ENCODE measurements around the gene TNIP1.

The TNIP1 gene, protein sequence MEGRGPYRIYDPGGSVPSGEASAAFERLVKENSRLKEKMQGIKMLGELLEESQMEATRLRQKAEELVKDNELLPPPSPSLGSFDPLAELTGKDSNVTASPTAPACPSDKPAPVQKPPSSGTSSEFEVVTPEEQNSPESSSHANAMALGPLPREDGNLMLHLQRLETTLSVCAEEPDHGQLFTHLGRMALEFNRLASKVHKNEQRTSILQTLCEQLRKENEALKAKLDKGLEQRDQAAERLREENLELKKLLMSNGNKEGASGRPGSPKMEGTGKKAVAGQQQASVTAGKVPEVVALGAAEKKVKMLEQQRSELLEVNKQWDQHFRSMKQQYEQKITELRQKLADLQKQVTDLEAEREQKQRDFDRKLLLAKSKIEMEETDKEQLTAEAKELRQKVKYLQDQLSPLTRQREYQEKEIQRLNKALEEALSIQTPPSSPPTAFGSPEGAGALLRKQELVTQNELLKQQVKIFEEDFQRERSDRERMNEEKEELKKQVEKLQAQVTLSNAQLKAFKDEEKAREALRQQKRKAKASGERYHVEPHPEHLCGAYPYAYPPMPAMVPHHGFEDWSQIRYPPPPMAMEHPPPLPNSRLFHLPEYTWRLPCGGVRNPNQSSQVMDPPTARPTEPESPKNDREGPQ

DNA sequence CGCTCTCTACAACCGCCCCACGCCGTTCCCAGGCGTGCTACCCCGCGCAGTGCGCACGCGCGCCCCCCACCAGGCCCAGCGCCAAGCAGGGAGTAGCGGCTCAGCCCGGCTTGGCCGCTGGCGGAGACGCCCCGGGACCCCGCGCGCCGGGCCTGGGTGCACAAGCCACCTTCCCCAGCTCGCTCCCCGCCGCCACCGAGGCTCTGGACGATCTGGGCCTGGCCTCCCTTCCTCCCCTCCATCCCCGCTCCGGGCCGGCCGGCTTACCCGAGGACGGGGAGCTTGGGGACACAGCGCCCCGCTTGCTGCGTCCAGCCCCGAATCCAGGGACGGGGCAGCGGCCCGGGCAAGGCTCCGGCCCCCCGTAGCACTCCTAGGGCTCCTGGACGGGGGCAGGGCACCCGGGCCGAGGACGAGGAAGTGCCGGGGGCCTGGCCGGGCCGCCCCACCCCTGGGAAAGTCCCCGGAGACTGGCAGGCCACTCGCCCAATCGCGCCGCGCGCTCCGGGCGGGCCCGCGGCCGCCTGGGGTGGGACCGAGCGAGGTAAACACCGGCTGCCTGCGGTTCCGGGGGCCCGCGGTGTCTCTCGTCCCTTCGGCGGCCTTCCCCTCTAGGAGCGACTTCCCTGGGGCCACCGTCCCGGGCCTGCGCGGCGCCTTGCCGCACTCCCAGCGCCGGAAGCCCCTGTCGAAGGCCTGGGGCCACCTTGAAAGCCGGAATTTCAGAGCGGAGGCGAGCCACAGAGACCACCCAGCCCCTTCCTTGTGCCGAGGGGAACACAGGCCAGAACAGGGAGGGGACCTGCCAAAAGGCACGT, at the start of gene TNIP1:
Gene TNIP1, minus strand, starts transcription at position 422 of the 818 bp plus-strand sequence. CDS start 15,939 bp downstream, outside the sequence.
- H3K27me3 ChIP-seq (ENCODE audit: insufficient read depth, insufficient read length), result peaks cover 2% of the 10 kb centered on the region
- no peaks in the 10 kb centered on the region for H3K9me3 ChIP-seq (ENCODE audit: insufficient read depth, low read length)
- H3K4me1 ChIP-seq (ENCODE audit: insufficient read depth, insufficient read length), result peaks cover 7% of the 10 kb centered on the region
- TF ChIP-seq YY1 (IDR thresholded peaks at IDR 0.05; ENCODE audit: insufficient read depth, insufficient read length) (no peak), SUZ12 (IDR thresholded peaks at IDR 0.05; ENCODE audit: extremely low read depth, insufficient read depth, insufficient read length) (no peak), ZNF274 (IDR thresholded peaks at IDR 0.05; ENCODE audit: low read depth, low read length) (no peak)
- H3K36me3 ChIP-seq (ENCODE audit: insufficient read depth, insufficient read length, low read length), result peaks cover 15% of the 10 kb centered on the region
- H3K4me3 ChIP-seq (ENCODE audit: insufficient read length, low read depth), result peak within 1 kb of the TSS; percentile 62
- DNase-seq (ENCODE audit: low read depth, low spot score), result peak; percentile 30
- peak within 1 kb of the TSS; percentile 79 for H3K9ac ChIP-seq (ENCODE audit: insufficient read length, low read depth)

DNA sequence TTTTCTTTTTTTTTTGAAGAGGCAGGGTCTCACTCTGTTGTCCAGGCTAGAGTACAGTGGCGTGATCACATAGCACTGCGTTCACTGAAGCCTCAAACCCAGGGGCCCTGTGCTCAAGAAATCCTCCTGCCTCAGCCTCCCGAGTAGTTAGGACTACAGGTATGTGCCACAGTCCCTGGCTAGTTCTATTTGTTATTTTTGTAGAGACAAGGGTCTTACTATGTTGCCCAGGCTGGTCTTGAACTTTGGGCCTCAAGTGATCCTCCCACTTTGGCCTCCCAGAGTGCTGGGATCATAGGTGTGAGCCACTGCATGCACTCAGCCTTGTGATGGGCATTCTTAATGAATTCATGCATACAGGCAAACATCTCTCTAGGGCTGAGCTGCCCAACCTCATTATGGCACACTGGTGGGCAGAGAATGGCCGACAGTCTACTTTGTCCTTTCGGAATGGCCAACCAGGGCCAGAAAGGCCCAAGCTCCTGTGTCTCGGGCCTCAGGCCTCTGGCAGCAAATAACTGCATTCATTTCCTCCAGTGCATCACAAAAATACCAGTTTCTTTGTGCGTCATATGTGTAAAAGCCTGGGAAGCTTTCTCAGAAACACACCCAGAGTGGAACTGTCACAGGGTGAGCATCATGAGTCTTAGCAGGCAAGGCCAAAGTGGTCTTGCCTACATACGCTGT, 49.5 kb upstream of the TNIP1 start:
- no peak overlapping the region for H3K9ac ChIP-seq (ENCODE audit: insufficient read length, low read depth)
- H3K4me3 ChIP-seq (ENCODE audit: insufficient read length, low read depth), result no peak overlapping the region
- TF ChIP-seq ZNF274 (IDR thresholded peaks at IDR 0.05; ENCODE audit: low read depth, low read length), result no peak
- no peak for TF ChIP-seq SUZ12 (IDR thresholded peaks at IDR 0.05; ENCODE audit: extremely low read depth, insufficient read depth, insufficient read length)
- no peak for TF ChIP-seq YY1 (IDR thresholded peaks at IDR 0.05; ENCODE audit: insufficient read depth, insufficient read length)
- DNase-seq (ENCODE audit: low read depth, low spot score), result no peak
- peaks cover 93% of the 10 kb centered on the region for H3K36me3 ChIP-seq (ENCODE audit: insufficient read depth, insufficient read length, low read length)
- H3K9me3 ChIP-seq (ENCODE audit: insufficient read depth, low read length), result no peaks in the 10 kb centered on the region
- H3K27me3 ChIP-seq (ENCODE audit: insufficient read depth, insufficient read length), result no peaks in the 10 kb centered on the region
- peaks cover 2% of the 10 kb centered on the region for H3K4me1 ChIP-seq (ENCODE audit: insufficient read depth, insufficient read length)

DNA sequence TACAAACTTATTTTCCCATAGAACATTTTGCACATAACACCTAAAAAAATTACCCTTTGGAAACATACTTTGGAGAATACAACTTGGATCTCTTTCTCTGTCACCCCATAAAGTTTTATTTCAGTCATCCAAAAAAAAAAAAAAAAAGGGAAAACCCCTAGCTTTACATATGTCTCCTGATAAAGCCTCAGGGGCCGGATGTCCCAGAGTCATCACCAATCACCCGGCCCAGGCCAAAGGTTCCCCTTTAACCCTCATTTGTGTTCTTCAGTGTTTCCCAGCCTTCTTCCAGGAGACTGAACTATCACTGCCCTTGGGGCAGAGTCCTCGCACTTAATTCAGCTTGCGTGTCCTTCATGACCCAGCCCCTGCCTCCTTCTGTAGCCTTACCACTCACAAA, 48.0 kb upstream of the TNIP1 start:
- Histone ChIP-seq H3K27me3 (ENCODE audit: insufficient read depth, insufficient read length) (no peaks in the 10 kb centered on the region), H3K9ac (ENCODE audit: insufficient read length, low read depth) (no peak overlapping the region), H3K4me1 (ENCODE audit: insufficient read depth, insufficient read length) (peaks cover 2% of the 10 kb centered on the region), H3K9me3 (ENCODE audit: insufficient read depth, low read length) (no peaks in the 10 kb centered on the region), H3K36me3 (ENCODE audit: insufficient read depth, insufficient read length, low read length) (peaks cover 93% of the 10 kb centered on the region), H3K4me3 (ENCODE audit: insufficient read length, low read depth) (no peak overlapping the region)
- DNase-seq (ENCODE audit: low read depth, low spot score), result no peak
- no peak for TF ChIP-seq YY1 (IDR thresholded peaks at IDR 0.05; ENCODE audit: insufficient read depth, insufficient read length)
- no peak for TF ChIP-seq SUZ12 (IDR thresholded peaks at IDR 0.05; ENCODE audit: extremely low read depth, insufficient read depth, insufficient read length)
- TF ChIP-seq ZNF274 (IDR thresholded peaks at IDR 0.05; ENCODE audit: low read depth, low read length), result no peak

DNA sequence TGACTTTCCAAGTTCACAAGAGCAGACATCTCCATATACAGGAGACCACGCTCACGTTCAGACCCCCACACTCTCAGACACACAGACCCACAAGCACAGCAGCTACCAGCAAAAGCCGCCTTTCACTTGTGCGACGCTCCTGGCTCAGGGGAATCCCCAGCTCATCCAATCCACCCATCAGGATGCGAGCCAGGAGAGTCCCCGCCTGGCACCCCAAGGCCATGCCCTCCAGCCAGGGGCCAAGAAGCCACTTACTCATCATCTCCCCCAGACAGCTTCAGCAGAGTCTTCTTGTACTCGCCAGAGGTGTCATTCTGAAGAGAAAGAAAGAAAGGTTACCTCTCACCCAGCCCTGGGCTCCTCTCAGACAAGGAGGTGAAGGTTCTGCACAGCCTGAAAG, 47.1 kb upstream of the TNIP1 start:
- H3K9ac ChIP-seq (ENCODE audit: insufficient read length, low read depth), result no peak overlapping the region
- peaks cover 93% of the 10 kb centered on the region for H3K36me3 ChIP-seq (ENCODE audit: insufficient read depth, insufficient read length, low read length)

DNA sequence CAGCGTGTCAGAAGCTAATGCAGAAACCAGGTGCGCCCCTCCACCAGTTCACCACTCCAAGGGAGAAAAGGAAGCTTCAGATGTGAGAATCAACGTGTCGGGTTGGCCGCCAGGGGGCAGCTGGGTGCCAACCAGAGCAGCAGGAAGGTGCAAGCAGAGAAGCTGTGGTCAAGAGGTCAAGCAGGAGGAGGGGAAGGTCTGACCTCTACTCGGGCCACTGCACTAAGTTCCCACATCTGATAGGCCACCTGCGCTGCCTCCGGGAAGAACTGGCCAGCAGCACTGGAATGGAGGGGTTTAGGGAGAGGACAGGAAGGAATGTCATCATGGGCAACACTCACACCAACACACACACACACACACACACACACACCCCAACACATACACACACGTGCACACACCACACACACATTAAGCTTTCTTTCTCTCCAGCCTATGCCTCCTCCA, 45.4 kb upstream of the TNIP1 start:
- H3K27me3 ChIP-seq (ENCODE audit: insufficient read depth, insufficient read length), result no peaks in the 10 kb centered on the region
- no peaks in the 10 kb centered on the region for H3K9me3 ChIP-seq (ENCODE audit: insufficient read depth, low read length)
- no peak overlapping the region for H3K9ac ChIP-seq (ENCODE audit: insufficient read length, low read depth)
- no peak overlapping the region for H3K4me3 ChIP-seq (ENCODE audit: insufficient read length, low read depth)
- peak; percentile 15 for DNase-seq (ENCODE audit: low read depth, low spot score)
- TF ChIP-seq SUZ12 (IDR thresholded peaks at IDR 0.05; ENCODE audit: extremely low read depth, insufficient read depth, insufficient read length), result no peak
- no peak for TF ChIP-seq YY1 (IDR thresholded peaks at IDR 0.05; ENCODE audit: insufficient read depth, insufficient read length)
- TF ChIP-seq ZNF274 (IDR thresholded peaks at IDR 0.05; ENCODE audit: low read depth, low read length), result no peak
- peaks cover 2% of the 10 kb centered on the region for H3K4me1 ChIP-seq (ENCODE audit: insufficient read depth, insufficient read length)
- peaks cover 94% of the 10 kb centered on the region for H3K36me3 ChIP-seq (ENCODE audit: insufficient read depth, insufficient read length, low read length)

More for the DNA sequence above, 47.1 kb upstream of the TNIP1 start:
- TF ChIP-seq ZNF274 (IDR thresholded peaks at IDR 0.05; ENCODE audit: low read depth, low read length), result no peak
- DNase-seq (ENCODE audit: low read depth, low spot score), result no peak
- Histone ChIP-seq H3K4me3 (ENCODE audit: insufficient read length, low read depth) (no peak overlapping the region), H3K4me1 (ENCODE audit: insufficient read depth, insufficient read length) (peaks cover 2% of the 10 kb centered on the region), H3K27me3 (ENCODE audit: insufficient read depth, insufficient read length) (no peaks in the 10 kb centered on the region), H3K9me3 (ENCODE audit: insufficient read depth, low read length) (no peaks in the 10 kb centered on the region)

DNA sequence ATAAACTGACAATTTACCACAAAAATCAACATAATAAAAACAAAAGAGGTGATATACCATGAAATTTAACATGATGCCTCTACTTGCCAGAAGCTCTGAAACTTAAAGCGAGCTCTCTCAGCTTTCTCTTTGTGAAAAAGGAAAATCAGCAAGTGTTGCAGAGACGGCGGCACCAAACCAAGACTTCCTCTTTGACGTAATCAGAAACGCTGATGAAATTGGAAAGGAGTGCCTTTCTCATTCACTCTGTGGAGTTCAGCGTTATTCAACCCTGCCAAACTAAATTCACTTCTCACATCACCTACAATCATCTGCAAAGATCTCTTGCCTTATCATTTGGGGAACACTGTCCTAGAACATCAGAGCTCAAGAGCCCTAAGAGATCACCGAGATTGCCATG, 44.6 kb upstream of the TNIP1 start:
- TF ChIP-seq SUZ12 (IDR thresholded peaks at IDR 0.05; ENCODE audit: extremely low read depth, insufficient read depth, insufficient read length), result no peak
- no peak for TF ChIP-seq ZNF274 (IDR thresholded peaks at IDR 0.05; ENCODE audit: low read depth, low read length)
- no peak for TF ChIP-seq YY1 (IDR thresholded peaks at IDR 0.05; ENCODE audit: insufficient read depth, insufficient read length)
- no peak for DNase-seq (ENCODE audit: low read depth, low spot score)
- Histone ChIP-seq H3K4me1 (ENCODE audit: insufficient read depth, insufficient read length) (peaks cover 2% of the 10 kb centered on the region), H3K9ac (ENCODE audit: insufficient read length, low read depth) (no peak overlapping the region), H3K27me3 (ENCODE audit: insufficient read depth, insufficient read length) (no peaks in the 10 kb centered on the region), H3K36me3 (ENCODE audit: insufficient read depth, insufficient read length, low read length) (peaks cover 94% of the 10 kb centered on the region), H3K4me3 (ENCODE audit: insufficient read length, low read depth) (no peak overlapping the region), H3K9me3 (ENCODE audit: insufficient read depth, low read length) (no peaks in the 10 kb centered on the region)
